ENCODE results near the gene EML6.
A peak's percentile ranks its signal among the peaks of the same experiment; 100 is the strongest.

The EML6 gene

DNA sequence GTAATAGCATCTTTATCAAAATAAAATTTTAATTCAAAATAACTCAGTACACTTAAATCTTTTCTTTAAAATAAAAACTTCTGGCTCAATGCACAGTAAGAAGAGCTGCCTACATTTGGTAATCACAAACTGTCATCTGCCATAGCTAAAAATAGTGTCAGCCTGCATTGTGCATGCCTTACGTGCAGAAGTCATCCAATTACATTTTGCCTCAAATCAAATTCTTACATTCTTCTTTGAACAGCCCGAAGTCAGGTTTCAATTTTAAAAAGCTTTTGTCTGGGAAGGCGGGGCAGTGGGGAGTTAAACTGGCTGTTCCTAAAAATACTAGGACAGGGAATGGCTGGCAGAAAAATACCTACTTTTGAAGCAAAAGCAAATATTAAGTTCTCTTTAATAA, 275.7 kb downstream of the EML6 start:
- DNase-seq (ENCODE audit: low read depth in 2 of 2), result no peak

DNA sequence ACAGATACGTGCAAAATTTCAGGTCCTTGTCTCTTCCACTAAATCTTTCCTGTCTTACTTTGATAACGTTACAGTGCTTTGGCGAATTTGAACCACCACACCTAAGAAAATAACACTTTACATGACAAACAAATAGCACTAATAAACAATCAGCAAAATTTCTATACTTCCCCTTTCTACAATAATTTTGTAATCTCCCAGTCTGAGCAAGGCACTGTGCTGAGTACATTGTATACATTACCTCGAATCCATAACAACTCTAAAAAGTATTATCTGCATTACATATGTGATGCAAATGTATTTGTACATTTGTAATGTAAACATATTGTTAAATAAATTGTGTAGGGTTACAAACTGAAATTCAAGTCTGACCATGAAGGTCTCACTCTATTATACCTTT, 276.9 kb downstream of the EML6 start:
- no peak for DNase-seq (ENCODE audit: low read depth in 2 of 2)

- DNase-seq (ENCODE audit: low read depth in 2 of 2), result no peak
Observed at GRCh38 chr2:55001716-55002115, 278.3 kb downstream of the EML6 start.

GRCh38 chr2:55003706-55004639, 280.5 kb downstream of the EML6 start:
- no peak for DNase-seq (ENCODE audit: low read depth in 2 of 2)

DNA sequence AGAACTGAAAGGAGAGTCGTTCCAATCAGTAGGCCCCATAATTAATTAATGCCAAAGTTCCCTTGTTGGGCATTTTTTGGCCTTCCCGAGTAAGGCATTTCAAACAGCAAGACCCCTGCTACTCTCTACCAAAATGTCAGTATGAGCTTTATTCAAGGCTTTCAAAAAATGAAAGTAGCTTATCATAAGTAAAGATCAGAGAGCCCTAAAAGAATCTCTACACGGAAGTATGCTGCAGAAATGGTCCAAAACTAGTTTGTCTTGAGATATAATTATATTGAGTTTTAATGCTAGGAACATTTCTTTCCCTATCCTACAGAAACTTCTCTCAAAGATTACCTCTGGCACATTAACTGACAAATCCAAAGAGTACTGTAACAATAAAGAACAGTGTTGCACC, 282.8 kb downstream of the EML6 start:
- no peak for DNase-seq (ENCODE audit: low read depth in 2 of 2)

DNA sequence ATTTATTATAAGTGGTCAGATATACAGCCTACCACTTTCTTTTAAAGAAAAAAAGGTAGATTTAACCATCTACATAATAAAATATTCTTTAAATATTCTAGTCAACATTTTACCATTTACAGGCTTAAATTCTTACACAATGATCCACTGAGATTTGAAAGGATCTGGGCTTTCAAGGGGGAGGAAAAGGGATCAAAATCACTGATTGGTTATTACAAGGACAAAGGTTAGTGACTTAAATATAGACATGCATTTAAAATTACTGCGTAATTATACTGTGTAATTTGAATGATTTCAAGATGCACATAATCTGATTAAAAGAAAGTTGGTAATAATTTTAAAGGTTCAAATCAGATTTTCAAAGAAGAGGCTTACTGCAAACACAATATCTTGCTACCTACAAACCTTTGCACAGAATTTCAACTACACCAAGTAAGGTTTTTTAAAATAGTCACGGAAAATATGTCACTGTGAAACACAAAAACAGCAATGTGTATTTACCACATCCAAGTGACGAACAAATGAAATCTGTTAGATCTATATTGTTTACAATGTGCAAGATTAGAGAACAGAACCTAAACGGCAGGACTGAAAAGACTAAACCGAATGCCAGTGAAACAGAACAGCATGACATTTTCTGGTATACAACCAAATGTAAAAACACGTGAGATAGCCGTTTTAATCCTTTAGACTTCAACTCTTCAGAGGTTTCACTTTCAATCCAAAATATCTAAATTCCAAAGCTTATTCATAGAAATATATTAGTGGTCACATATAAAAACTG, 286.0 kb downstream of the EML6 start:
- DNase-seq (ENCODE audit: low read depth in 2 of 2), result no peak

DNA sequence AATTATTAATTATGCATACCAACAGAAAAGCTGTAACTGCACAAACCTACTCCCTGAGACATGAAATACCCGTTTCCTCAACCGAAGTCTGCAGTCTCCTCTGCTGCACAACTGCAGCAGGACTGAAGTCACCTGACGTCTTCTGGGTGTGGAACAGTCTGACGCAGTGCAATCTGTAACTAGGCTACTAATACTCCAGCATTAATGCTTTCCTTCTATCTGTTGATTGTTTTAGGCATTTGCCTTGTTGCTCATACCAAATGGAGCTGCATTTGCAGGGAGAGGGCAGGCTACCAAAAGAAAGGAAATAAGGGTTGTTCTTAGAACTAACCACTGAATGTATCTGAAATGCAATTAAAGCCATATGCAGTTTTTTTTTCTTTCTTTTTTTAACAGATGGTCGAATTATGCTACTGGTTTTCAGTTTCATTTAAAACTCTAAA, 286.7 kb downstream of the EML6 start:
- no peak for DNase-seq (ENCODE audit: low read depth in 2 of 2)

DNA sequence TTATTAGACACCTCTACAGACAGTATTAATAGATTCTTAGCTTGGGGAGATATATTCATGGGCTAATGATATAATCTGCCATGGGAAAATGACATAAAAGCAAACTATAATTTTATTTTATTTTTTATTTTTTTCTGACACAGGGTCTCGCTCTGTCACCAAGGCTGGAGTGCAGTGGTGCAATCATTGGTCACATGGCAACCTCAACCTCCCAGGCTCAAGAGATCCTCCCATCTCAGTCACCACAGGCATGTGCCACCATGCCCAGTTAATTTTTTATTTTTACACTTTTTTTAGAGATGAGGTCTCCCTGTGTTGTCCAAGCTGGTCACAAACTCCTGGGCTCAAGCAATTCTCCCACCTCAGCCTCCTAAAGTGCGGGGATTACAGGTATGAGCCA, 287.5 kb downstream of the EML6 start:
- DNase-seq (ENCODE audit: low read depth in 2 of 2), result no peak

- no peak for DNase-seq (ENCODE audit: low read depth in 2 of 2)
Observed at GRCh38 chr2:55011831-55012671, 288.6 kb downstream of the EML6 start.

DNA sequence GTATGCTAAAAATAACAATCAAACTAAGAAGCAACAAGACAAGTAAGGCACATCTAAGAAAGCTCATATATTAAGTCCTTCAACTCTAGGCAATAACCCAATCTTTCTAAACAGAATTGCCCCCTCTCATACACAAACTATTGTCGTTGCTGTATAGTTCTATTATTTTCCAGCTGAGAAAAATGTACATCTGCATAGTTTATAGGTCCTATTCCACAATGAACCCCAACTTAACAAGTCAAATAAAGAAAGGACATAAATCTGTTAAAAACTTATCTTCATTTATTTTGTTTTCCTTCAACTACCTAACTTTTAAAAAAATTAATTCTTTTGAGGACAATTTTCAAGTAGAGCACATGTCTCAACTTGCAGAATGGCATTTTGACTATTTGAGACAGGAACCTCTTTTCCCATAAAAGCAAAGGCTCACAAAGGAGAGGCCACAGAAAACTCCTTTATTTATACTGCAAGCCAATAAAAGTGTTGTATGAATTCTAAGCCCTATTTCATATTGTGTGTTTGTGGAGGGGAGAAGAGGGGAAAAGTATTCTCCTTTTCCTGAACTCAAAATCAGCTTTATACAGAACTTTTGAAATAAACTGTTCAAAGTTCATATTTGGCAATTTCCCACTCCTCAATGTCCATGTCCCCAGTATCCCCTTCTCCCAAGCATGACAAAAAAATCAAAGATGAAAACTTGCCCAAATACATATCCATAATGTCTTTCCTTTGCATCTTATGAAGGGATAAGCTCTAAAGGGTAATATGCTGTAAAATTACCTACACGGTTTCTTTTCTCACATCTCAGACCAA, 289.4 kb downstream of the EML6 start:
- no peak for DNase-seq (ENCODE audit: low read depth in 2 of 2)

DNA sequence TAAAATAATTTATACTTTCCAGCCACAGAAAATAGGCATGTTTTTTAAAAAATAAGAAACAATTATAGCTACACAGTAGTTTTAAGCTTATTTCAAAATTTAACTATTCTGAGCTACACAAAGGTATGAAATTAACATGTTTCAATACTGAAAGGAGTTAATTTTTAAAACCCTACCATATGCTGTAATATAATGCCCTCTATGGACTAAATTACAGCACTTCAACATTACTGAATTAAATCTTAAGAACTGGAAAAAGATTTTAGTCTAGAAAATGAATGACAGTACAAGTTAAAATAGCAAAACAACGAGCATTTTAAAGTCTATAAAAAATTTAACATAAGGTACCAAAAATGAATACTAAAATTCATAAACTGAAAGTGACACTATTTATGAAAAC, 290.5 kb downstream of the EML6 start:
- DNase-seq (ENCODE audit: low read depth in 2 of 2), result no peak

GRCh38 chr2:55014962-55015939, 291.8 kb downstream of the EML6 start:
- peak in 1 of 2 donors; percentile 15 for DNase-seq (ENCODE audit: low read depth in 2 of 2)

- DNase-seq (ENCODE audit: low read depth in 2 of 2), result no peak
Observed at GRCh38 chr2:55017428-55017827, 294.0 kb downstream of the EML6 start.

- no peak for DNase-seq (ENCODE audit: low read depth in 2 of 2)
Observed at GRCh38 chr2:55017880-55018279, 294.4 kb downstream of the EML6 start.

DNA sequence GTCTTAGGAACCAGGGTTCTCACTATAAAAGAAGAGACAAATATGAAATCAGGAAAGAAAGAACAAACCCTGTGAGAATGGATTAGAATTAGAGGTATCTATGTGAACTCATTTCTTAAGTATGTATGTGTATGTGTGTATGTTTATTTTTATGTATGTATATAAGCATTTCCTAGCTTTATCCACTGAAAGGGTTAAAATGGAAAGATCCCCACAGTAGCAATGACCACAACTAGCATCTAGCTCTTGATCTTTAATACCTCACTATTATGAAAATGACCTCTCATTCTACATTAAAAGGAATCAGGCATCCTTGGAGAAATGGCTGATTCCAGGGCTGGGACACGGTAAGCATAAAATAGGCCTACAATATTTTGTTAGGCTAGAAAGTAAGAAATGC, 295.2 kb downstream of the EML6 start:
- no peak for DNase-seq (ENCODE audit: low read depth in 2 of 2)

DNA sequence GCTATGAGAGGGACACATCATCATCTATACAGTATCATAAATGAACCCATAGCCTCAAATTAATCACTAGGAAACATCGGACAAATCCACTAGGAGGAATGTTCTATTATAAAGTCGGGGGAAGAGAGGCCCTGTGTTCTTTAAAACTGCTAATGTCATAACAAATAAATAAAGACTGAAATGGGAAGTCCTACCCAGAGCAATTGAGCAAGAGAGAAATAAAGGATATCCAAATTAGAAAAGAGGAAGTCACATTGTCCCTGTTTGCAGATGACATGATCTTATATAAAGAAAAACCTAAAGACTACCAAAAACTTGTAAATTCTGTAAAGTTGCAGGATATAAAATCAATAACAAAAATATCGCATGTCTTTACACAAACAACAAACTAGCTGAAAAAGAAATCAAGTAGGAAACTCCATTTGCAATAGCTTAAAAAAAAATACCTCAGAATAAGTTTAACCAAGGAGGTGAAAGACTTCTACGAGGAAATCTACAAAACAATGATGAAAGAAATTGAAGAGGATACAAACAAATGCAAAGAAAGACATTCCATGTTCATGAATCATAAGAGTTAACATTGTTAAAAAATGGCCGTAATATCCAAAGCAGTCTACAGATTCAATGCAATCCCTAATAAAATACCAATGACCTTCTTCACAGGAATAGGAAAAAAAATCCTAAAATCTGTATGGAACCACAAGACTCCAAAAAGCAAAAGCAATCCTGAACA, 296.2 kb downstream of the EML6 start:
- no peak for DNase-seq (ENCODE audit: low read depth in 2 of 2)
